ENCODE results near the gene IFNA6.

DNA sequence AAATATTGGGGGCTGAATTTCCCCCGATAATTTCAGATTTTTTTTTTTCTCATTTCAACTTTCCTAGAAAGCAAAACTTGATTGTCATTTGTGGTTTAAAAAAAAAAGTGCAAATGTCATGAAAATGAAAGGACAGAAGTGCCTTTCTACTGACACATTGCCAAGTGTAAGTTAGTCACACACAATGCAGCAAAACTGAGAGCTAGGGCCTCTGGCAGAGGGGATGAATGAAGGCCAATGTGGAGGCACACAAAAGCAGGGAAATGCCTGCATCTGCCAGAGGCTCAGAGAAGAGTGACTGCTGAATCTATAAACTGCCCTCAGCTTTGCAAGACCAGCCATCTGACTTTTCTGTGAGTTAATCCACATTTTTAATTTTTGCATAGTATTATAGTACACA lies 38.8 kb downstream of the IFNA6 start:
- TF ChIP-seq, protein P1, sequence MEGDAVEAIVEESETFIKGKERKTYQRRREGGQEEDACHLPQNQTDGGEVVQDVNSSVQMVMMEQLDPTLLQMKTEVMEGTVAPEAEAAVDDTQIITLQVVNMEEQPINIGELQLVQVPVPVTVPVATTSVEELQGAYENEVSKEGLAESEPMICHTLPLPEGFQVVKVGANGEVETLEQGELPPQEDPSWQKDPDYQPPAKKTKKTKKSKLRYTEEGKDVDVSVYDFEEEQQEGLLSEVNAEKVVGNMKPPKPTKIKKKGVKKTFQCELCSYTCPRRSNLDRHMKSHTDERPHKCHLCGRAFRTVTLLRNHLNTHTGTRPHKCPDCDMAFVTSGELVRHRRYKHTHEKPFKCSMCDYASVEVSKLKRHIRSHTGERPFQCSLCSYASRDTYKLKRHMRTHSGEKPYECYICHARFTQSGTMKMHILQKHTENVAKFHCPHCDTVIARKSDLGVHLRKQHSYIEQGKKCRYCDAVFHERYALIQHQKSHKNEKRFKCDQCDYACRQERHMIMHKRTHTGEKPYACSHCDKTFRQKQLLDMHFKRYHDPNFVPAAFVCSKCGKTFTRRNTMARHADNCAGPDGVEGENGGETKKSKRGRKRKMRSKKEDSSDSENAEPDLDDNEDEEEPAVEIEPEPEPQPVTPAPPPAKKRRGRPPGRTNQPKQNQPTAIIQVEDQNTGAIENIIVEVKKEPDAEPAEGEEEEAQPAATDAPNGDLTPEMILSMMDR (conservative IDR thresholded peaks at IDR 0.05; ENCODE audit: low read depth, low read length): no peak
- no peak for TF ChIP-seq POLR2A (IDR thresholded peaks at IDR 0.05; ENCODE audit: low read depth, low read length)
- TF ChIP-seq FOS (IDR thresholded peaks at IDR 0.05; ENCODE audit: low read depth, low read length): no peak
- TF ChIP-seq MAFK (IDR thresholded peaks at IDR 0.05; ENCODE audit: low read depth, low read length): no peak
- no peak for TF ChIP-seq RCOR1 (IDR thresholded peaks at IDR 0.05; ENCODE audit: insufficient replicate concordance, low read length)
- TF ChIP-seq MAZ (IDR thresholded peaks at IDR 0.05; ENCODE audit: borderline replicate concordance, low read depth, low read length): no peak
- TF ChIP-seq SMC3 (IDR thresholded peaks at IDR 0.05; ENCODE audit: low read depth, low read length): no peak
- TF ChIP-seq BHLHE40 (IDR thresholded peaks at IDR 0.05; ENCODE audit: low read depth, low read length): no peak
- no peak for TF ChIP-seq CEBPB (IDR thresholded peaks at IDR 0.05; ENCODE audit: low read depth, low read length)
- TF ChIP-seq RFX5 (IDR thresholded peaks at IDR 0.05; ENCODE audit: low read depth, low read length): no peak
- TF ChIP-seq RAD21 (IDR thresholded peaks at IDR 0.05; ENCODE audit: low read length): no peak
- TF ChIP-seq, protein P2, sequence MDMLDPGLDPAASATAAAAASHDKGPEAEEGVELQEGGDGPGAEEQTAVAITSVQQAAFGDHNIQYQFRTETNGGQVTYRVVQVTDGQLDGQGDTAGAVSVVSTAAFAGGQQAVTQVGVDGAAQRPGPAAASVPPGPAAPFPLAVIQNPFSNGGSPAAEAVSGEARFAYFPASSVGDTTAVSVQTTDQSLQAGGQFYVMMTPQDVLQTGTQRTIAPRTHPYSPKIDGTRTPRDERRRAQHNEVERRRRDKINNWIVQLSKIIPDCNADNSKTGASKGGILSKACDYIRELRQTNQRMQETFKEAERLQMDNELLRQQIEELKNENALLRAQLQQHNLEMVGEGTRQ (IDR thresholded peaks at IDR 0.05; ENCODE audit: low read depth, low read length): no peak
- no peak for TF ChIP-seq NFE2L2 (IDR thresholded peaks at IDR 0.05; ENCODE audit: low read depth, low read length)

Measured in IMR-90 (cell line).